22Rv1 (cell line): Measurements from ENCODE around the gene ITFG2.

Experiments used
- H3K27ac ChIP-seq: fragments of 450-650 bp; 2 replicates; pipeline ENCODE4 v1.5.1; 2017
- CTCF ChIP-seq: fragments of 450-650 bp; IDR thresholded peaks from 2 replicates; pipeline ENCODE4 v1.5.1; 2017; ENCODE audit warnings: mild to moderate bottlenecking
- ZFX ChIP-seq: fragments of 450-650 bp; IDR thresholded peaks from 2 replicates; pipeline ENCODE4 v1.6.1; 2017; ENCODE audit warnings: antibody characterized with exemption, borderline replicate concordance

The ITFG2 gene

GRCh38 chr12:2824541-2824940, 12.1 kb downstream of the ITFG2 start:
- TF ChIP-seq CTCF (no peak), ZFX (no peak)
- no peak overlapping the region for H3K27ac ChIP-seq

- H3K27ac ChIP-seq = no peak overlapping the region
Measured at GRCh38 chr12:2825132-2825531, 12.7 kb downstream of the ITFG2 start.

GRCh38 chr12:2826036-2826435, 13.6 kb downstream of the ITFG2 start:
- no peak overlapping the region for H3K27ac ChIP-seq
- TF ChIP-seq CTCF = no peak
- no peak for TF ChIP-seq ZFX

More at GRCh38 chr12:2825132-2825531, 12.7 kb downstream of the ITFG2 start:
- TF ChIP-seq ZFX (no peak), CTCF (no peak)

GRCh38 chr12:2826721-2827515, 14.4 kb downstream of the ITFG2 start:
- TF ChIP-seq CTCF (no peak), ZFX (no peak)
- no peak overlapping the region for H3K27ac ChIP-seq

- TF ChIP-seq ZFX = no peak
- TF ChIP-seq CTCF = no peak
- H3K27ac ChIP-seq = no peak overlapping the region
Measured at GRCh38 chr12:2829275-2829674, 16.8 kb downstream of the ITFG2 start.

GRCh38 chr12:2832550-2833127, 20.2 kb downstream of the ITFG2 start:
- TF ChIP-seq ZFX (no peak), CTCF (no peak)
- H3K27ac ChIP-seq = no peak overlapping the region

GRCh38 chr12:2833327-2833726, 20.9 kb downstream of the ITFG2 start:
- TF ChIP-seq ZFX = no peak
- no peak for TF ChIP-seq CTCF
- H3K27ac ChIP-seq = no peak overlapping the region
